AG08395 (cell line): ENCODE data around the gene NTM.

Source experiments
- DNase-seq: peaks from one replicate; pipeline ENCODE4 v3.0.0; 2012; ENCODE audit warnings: mixed read lengths, low spot score

The NTM gene

DNA sequence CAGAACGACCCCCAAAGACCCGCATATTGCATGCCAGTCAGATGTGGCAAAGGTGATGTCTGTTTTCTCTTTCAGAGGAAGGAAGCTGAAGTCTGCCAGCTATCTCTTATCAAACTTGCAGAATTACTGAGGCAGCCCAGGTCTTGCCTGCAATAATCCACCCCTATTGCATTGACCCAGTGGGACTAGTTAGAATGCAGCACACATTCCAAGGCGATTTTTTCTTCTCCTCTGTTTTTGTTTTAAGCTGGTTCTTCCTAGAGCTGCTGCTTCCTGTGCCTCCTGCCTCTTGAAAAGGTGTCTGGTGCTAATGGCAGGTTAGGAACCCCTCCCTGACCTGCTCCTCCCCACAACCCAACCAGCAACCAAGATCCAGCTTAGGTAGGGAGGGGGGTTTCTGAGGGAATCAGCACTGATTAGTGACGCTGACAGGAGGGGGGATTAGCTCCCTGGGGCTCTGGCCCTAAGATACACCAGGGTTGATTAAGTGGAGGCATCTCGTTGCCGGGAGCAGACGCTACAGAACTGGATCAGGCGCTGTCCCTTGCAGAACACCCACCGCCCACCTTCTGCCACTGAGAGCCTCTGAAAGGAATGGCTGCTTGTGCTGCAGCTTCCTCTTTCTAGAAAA, 2.8 kb downstream of the NTM start:
- no peak for DNase-seq

DNA sequence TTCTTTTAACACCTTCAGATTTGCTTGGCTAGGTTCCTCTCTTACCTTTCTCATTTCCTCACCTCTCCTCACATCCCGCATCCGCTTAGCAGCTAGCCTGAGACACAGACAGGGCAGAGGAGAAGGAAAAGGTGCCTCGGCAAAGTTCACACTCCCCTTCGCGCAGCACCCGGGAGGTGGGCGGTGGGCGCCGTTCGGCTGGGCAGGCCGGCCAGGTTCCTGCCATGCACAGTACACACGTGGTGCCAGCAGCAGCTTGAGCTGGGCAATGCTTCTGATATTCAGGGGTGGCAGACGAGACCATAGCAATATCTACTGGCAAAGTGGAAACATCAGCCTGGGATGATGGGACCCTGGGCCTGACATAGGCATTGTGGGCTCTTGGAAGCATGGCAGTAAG, 3.3 kb downstream of the NTM start:
- no peak for DNase-seq

- no peak for DNase-seq
These were observed 5.0 kb downstream of the NTM start for GRCh38 chr11:131375421-131375820.

DNA sequence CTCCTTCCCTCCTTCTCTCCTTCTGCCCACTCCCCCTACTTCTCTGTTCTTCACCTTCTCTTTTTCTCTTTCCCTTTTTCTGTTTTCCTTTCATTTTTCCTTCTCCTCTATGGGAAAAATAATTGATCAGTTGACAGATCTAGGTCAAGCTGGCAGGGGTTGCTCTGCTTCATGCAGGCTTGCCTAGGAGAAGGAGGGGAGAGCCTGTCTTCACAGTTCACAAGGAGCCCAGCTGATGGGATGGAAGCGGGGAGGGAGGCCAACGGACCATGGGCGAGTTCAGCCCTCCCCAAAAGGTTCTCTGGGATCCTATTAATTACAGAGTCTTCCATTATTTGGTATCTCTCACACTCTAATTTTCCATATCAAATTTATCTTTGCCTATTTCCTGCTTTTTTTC, 5.5 kb downstream of the NTM start:
- no peak for DNase-seq

DNA sequence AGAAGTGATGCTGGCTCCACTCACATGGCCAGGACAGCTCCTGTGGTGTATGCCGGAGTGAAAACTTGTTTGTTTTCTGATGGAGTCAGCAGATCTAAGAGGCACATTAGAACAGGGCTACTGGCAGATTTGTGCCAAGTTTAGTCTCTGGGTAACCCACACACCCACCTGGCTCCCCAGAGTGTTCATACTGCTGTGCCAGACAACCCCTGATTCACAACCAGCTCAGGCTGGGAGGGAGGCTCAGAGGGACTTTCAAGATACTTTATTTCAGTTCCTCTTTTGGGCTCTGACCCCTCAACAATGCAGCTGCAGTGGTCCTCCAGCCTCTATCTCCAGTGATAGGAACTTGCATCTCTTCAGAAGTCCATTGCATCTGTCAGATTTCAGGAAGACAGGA, 8.5 kb downstream of the NTM start:
- DNase-seq = no peak

GRCh38 chr11:131385763-131386390, 15.5 kb downstream of the NTM start:
- DNase-seq = no peak

DNA sequence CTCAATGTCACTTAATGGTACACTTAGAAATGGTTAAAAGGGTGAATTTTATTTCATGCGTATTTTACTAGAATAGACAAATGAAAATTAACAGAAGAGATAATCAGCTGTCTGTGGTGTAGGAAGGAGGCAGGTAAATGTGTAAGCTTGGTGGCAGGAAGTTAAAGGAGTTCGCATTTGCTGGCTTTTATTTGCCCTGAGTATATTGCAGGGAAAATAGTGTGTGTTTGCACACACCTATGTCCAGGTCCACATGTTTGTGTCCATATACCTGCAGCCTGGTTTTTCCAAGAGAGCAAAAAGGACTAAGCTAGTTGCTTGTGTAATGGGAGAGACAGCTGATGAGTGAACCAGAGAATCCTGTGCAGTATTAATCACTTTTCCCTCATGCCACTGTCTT, 16.0 kb downstream of the NTM start:
- no peak for DNase-seq

- DNase-seq = no peak
These were observed 17.6 kb downstream of the NTM start for GRCh38 chr11:131388030-131388429.

DNA sequence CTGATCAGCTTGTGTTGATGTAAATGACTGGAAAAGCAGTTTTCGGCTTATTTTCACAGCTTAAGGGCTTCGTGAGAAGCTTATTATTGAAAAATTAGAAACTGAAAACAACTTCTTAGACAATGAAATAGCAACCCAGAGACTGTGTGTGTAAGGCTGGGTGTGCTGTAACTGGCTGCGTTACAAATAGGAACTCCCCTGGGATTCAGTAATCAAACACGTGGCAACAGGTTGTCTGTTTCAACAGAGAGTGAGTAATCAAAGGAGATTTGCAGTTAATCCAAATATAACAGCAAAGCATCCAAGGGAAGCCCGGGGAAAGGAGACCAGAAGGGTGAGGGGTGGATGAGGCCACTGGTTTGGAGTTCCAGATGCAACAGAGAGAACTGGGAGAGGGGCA, 19.2 kb downstream of the NTM start:
- DNase-seq = no peak

GRCh38 chr11:131391176-131391575, 20.8 kb downstream of the NTM start:
- no peak for DNase-seq

DNA sequence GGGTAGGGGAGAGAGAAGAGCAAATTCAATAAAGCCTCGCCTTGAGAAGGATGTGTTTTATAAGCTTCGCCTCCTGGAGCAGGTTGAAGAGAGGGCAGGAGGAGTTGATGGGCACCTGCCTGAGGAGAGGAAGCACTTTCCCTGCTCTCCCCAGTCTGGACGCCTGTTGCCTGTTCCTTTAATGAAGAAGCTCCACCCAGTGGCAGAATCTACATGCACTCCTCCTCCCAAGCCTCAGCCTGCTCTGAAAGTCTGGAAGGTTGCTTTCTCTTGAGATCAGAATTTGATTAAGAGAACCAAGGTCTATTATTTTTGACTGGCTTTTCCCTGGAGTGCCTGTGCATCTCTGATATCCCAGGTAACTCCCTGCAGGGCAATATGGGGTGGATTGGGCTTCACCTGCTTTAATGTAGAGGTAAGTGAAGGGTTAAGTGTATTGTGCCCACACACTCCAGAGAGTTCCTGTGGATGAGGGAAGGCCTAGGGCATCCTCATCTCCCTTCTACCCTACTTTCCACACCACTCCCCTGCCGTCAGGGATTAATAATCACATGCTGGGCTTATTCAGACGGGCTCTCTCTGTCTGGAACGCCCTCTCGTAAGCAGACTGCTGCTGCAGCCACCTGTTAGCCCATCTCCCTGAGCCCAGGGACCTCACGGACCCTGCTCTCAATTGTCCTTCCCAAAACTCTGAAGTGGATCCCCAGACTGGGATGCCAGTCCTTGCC, 22.3 kb downstream of the NTM start:
- no peak for DNase-seq

DNA sequence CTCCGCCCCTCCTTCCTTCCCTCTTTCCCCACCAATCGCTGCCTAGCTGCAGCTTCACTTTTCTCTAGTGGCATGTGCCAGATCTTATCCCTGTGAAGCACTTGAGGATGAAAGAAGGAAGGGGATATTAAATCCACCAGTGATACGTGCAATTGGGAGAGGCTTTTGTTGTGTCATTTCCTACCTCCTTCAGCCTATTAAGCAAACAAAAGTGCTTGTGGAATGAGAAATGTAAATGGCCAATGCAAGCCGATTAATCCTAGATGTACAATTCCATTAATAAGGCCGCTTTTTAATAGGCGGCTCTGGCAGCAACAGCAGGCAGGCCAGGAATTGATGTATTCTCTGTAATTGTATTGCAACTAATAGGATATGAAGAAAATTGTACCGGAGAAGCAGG, 23.3 kb downstream of the NTM start:
- no peak for DNase-seq

DNA sequence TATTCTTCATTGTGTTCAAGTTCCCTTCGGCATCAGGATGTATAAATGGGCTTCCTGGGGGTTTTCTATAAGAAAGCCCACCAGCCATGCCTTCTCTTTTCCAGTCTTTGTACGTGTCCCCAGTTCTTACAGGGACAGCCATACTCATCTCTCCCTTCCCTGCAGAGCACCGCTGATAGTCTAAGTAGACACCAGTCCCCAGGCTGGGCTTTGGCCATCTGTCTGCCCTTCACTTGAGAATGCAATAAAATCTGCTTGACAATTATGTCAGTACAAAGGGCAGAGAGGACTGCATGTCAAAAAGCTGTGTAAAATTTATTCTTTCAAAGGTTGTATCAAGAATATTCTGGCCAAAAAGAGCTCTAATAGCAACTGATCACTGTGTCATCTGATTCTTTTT, 27.3 kb downstream of the NTM start:
- no peak for DNase-seq

GRCh38 chr11:131402040-131402439, 31.6 kb downstream of the NTM start:
- no peak for DNase-seq

DNA sequence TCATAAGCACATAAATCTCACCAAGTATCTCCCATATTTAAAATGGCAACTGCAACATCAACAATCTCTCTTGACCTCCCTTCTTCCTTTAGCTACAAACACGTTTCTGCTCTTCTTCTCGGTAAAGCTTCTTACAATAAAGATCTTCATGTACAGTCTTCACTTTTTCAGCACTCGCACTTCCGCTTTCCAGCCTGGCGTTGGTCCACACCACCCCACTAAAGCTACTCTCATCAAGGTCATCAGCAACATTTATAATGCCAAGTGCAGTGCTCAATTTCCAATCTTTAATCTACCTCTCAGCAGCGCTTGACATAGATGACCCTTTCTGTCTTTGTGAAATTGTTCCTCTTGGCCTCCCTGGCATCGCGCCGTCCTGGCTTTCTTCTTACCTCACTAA, 33.6 kb downstream of the NTM start:
- no peak for DNase-seq

- peak; percentile 54 for DNase-seq
These were observed 37.7 kb downstream of the NTM start for GRCh38 chr11:131408025-131408640.

DNA sequence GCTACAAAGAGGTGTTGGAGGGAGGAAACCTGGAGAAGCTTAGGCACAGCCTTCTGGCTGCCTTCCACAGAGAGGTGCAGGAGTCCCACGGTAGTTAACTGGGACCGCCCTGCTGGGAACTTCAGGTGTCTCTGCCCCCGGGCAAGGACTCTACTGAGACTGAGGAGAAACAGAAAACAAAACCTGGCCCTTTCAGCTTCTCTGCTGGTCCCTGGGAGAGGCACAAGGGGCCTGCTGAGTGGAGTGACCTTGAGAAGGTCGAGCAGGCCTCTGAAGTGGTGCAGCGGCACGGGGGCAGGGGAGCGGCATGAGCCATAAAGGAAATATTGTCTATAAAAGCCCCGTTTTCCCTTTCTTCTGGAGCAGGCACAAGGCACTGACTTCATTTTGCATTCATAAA, 38.9 kb downstream of the NTM start:
- no peak for DNase-seq

- DNase-seq = no peak
These were observed 41.2 kb downstream of the NTM start for GRCh38 chr11:131411636-131412035.

- DNase-seq = no peak
These were observed 41.6 kb downstream of the NTM start for GRCh38 chr11:131412061-131412460.

GRCh38 chr11:131413217-131413616, 42.8 kb downstream of the NTM start:
- DNase-seq = no peak

DNA sequence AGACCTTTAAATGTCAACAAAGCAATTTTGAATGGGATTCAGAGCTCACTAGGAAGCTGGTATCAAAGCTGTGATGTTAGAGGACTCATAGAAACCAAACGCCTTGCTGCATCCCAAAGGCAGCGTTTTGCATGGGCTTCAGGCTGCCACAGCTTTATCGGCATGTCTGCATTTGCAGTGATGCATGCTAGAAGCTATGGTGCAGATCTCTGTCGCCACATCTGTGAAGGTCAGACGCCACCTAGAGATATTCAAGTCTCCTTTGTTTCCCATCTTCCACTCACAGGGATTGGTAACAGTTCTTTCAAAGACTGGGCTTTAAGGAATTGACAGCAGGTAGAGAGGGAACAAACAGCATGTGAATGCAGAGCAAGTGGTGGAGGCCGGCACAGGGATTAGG, 47.8 kb downstream of the NTM start:
- no peak for DNase-seq

GRCh38 chr11:131421066-131421855, 50.8 kb downstream of the NTM start:
- DNase-seq = no peak
